Endothelial cell (in vitro differentiated cells): ENCODE results near the gene EID3. TPM values are rescaled to one million over a fixed set of nuclear protein-coding genes. Genes with fewer than 3 reads are reported as not detected.

Source experiments
- DNase-seq: peaks from one replicate; pipeline ENCODE4 v3.0.0; 2021; ENCODE audit warnings: low spot score
- H3K27ac Mint-ChIP-seq: one replicate; pipeline ENCODE4 v1.8.0; 2021; ENCODE audit warnings: mixed read lengths, inconsistent platforms; ENCODE audit not compliant: unreplicated experiment
- H3K27me3 Mint-ChIP-seq: one replicate; pipeline ENCODE4 v1.8.0; 2021; ENCODE audit warnings: mild to moderate bottlenecking, moderate library complexity, mixed read lengths, inconsistent platforms; ENCODE audit not compliant: unreplicated experiment
- H3K36me3 Mint-ChIP-seq: one replicate; pipeline ENCODE4 v1.8.0; 2021; ENCODE audit warnings: mild to moderate bottlenecking, low read depth, mixed read lengths, inconsistent platforms; ENCODE audit not compliant: unreplicated experiment
- H3K4me1 Mint-ChIP-seq: one replicate; pipeline ENCODE4 v1.8.0; 2021; ENCODE audit warnings: mild to moderate bottlenecking, mixed read lengths, inconsistent platforms; ENCODE audit not compliant: unreplicated experiment
- H3K4me3 Mint-ChIP-seq: one replicate; pipeline ENCODE4 v1.8.0; 2021; ENCODE audit warnings: mild to moderate bottlenecking, mixed read lengths, inconsistent platforms; ENCODE audit not compliant: unreplicated experiment
- H3K9me3 Mint-ChIP-seq: one replicate; pipeline ENCODE4 v1.8.0; 2021; ENCODE audit warnings: mixed read lengths, inconsistent platforms; ENCODE audit not compliant: unreplicated experiment
- CTCF ChIP-seq: fragments of 200-600 bp; sonication (generic); IDR thresholded peaks from one replicate; pipeline ENCODE4 v1.5.0; 2021; ENCODE audit warnings: antibody characterized with exemption; ENCODE audit not compliant: unreplicated experiment
- total RNA-seq: library from RNA; stranded (reverse); fragmentation: NEBNext Ultra II Directional; extraction: Animal tissue kit (Norgen Biotek cat#: 25700); gene quantifications from one replicate; pipeline ENCODE4 v1.2.1, GENCODE V29; 2021; ENCODE audit not compliant: unreplicated experiment

The EID3 gene
- total RNA-seq, 1 donor from 2014 or later, result 2.2 TPM

- peaks cover 4% of the 10 kb centered on the region for H3K36me3 Mint-ChIP-seq
- no peaks in the 10 kb centered on the region for H3K9me3 Mint-ChIP-seq
- TF ChIP-seq CTCF, result no peak
- H3K27ac Mint-ChIP-seq, result no peak overlapping the region
- H3K4me1 Mint-ChIP-seq, result peaks cover 27% of the 10 kb centered on the region
- DNase-seq, result no peak
- H3K27me3 Mint-ChIP-seq, result peaks cover 5% of the 10 kb centered on the region
- no peak overlapping the region for H3K4me3 Mint-ChIP-seq
These were observed 3.6 kb downstream of the EID3 start for GRCh38 chr12:104306943-104307654.

GRCh38 chr12:104307655-104308000, 4.1 kb downstream of the EID3 start:
- no peak for TF ChIP-seq CTCF
- no peaks in the 10 kb centered on the region for H3K9me3 Mint-ChIP-seq
- H3K27me3 Mint-ChIP-seq, result peaks cover 3% of the 10 kb centered on the region
- H3K36me3 Mint-ChIP-seq, result peaks cover 4% of the 10 kb centered on the region
- peaks cover 27% of the 10 kb centered on the region for H3K4me1 Mint-ChIP-seq
- DNase-seq, result no peak
- H3K4me3 Mint-ChIP-seq, result no peak overlapping the region
- no peak overlapping the region for H3K27ac Mint-ChIP-seq

- peaks cover 9% of the 10 kb centered on the region for H3K36me3 Mint-ChIP-seq
These were observed 6.0 kb downstream of the EID3 start for GRCh38 chr12:104309446-104309993.

GRCh38 chr12:104310751-104311633, 7.5 kb downstream of the EID3 start:
- Mint-ChIP-seq H3K36me3 (peaks cover 20% of the 10 kb centered on the region), H3K27ac (no peak overlapping the region), H3K9me3 (no peaks in the 10 kb centered on the region), H3K4me3 (no peak overlapping the region), H3K4me1 (peaks cover 7% of the 10 kb centered on the region), H3K27me3 (no peaks in the 10 kb centered on the region)
- DNase-seq, result no peak
- TF ChIP-seq CTCF, result no peak

More at GRCh38 chr12:104309446-104309993, 6.0 kb downstream of the EID3 start:
- TF ChIP-seq CTCF, result no peak
- no peak overlapping the region for H3K4me3 Mint-ChIP-seq
- DNase-seq, result no peak
- no peaks in the 10 kb centered on the region for H3K9me3 Mint-ChIP-seq
- no peaks in the 10 kb centered on the region for H3K27me3 Mint-ChIP-seq
- H3K27ac Mint-ChIP-seq, result no peak overlapping the region
- H3K4me1 Mint-ChIP-seq, result peaks cover 9% of the 10 kb centered on the region

GRCh38 chr12:104312202-104312601, 8.7 kb downstream of the EID3 start:
- H3K27ac Mint-ChIP-seq, result no peak overlapping the region
- H3K36me3 Mint-ChIP-seq, result peaks cover 25% of the 10 kb centered on the region
- no peak overlapping the region for H3K4me3 Mint-ChIP-seq
- no peaks in the 10 kb centered on the region for H3K9me3 Mint-ChIP-seq
- no peaks in the 10 kb centered on the region for H3K4me1 Mint-ChIP-seq
- H3K27me3 Mint-ChIP-seq, result no peaks in the 10 kb centered on the region
- no peak for TF ChIP-seq CTCF
- no peak for DNase-seq
